ENCODE measurements around the gene CRYL1. TPM values are rescaled to one million over a fixed set of nuclear protein-coding genes. Genes with fewer than 3 reads are reported as not detected.

Gene CRYL1
- total RNA-seq, 2 donors from 2014 or later, result 64.6 to 144 TPM

DNA sequence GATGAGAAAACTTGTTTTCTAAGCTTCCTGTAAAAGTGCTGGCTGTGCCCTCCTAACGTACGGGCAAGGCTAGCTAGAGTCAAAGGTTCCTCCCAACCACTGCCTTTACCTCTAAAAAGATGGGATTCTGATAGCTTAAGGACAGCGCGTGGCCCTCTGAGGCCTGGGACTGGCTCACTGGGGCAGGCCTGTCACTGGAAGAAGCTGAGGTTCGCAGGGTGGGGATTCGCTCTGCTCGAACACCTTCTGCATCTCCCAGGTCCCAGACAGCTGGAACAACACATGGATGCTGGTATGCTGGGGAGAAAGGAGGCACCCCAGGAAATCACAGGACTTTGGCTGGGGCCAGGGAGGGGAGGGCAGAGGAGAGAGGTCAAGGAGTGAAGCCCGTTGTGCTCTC lies 53.1 kb downstream of the CRYL1 start:
- H3K27ac ChIP-seq, result no peak overlapping the region
- H3K27me3 ChIP-seq, result no peaks in the 10 kb centered on the region
- no peaks in the 10 kb centered on the region for H3K36me3 ChIP-seq
- intact Hi-C loops (cut with DNase I), result no loop called here
- no peak overlapping the region for H3K9ac ChIP-seq (ENCODE audit: low read depth in 2 of 2, low read length in 2 of 2)
- H3K9me3 ChIP-seq, result no peaks in the 10 kb centered on the region
- DNase-seq, result no peak
- H3K4me1 ChIP-seq, result no peaks in the 10 kb centered on the region
- TF ChIP-seq, protein P1, sequence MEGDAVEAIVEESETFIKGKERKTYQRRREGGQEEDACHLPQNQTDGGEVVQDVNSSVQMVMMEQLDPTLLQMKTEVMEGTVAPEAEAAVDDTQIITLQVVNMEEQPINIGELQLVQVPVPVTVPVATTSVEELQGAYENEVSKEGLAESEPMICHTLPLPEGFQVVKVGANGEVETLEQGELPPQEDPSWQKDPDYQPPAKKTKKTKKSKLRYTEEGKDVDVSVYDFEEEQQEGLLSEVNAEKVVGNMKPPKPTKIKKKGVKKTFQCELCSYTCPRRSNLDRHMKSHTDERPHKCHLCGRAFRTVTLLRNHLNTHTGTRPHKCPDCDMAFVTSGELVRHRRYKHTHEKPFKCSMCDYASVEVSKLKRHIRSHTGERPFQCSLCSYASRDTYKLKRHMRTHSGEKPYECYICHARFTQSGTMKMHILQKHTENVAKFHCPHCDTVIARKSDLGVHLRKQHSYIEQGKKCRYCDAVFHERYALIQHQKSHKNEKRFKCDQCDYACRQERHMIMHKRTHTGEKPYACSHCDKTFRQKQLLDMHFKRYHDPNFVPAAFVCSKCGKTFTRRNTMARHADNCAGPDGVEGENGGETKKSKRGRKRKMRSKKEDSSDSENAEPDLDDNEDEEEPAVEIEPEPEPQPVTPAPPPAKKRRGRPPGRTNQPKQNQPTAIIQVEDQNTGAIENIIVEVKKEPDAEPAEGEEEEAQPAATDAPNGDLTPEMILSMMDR (IDR thresholded peaks at IDR 0.05), result no peak
- H3K4me3 ChIP-seq, result no peak overlapping the region

DNA sequence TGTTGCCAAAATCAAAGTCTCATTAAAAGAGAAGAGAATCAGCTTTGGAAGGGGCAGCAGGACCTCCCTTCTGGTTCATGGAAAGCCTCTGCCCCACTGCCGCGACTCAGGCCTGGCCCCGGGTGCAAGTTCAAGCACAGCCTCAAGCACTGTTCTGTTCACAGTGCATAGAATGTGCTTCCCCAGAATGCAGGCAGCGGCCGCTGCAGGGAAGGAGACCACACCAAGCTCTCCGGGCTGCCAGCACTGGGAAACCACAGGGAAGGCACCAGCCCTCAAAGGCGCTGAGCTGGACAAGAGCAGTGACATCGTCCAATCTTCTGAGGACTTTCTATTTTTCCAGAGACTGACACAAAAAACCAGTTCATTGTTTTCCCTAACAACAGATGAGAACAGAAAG lies 55.5 kb downstream of the CRYL1 start:
- Histone ChIP-seq H3K4me1 (no peaks in the 10 kb centered on the region), H3K27ac (no peak overlapping the region), H3K9me3 (no peaks in the 10 kb centered on the region), H3K27me3 (no peaks in the 10 kb centered on the region), H3K9ac (ENCODE audit: low read depth in 2 of 2, low read length in 2 of 2) (no peak overlapping the region), H3K36me3 (no peaks in the 10 kb centered on the region), H3K4me3 (no peak overlapping the region)
- TF ChIP-seq, protein P1 (IDR thresholded peaks at IDR 0.05), result no peak
- intact Hi-C loops (cut with DNase I), result no loop called here
- DNase-seq, result no peak

DNA sequence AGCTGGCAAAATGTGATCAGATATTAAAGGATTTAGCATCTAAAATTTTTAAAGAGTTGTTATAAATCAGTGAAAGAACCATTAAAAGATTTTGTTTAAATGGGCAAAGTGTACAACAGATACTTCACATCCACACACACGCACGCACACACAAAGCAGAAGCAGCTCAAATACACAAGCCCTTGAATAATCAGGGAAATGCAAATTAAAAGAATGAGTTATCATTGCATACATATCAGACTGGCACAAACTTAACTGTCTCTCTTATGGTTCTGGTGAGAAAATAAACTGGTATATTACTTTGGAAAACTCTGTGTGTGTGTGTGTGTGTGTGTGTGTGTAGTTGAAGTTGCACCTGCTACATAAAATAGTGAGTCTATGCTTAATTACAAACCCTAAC lies 59.3 kb downstream of the CRYL1 start:
- H3K36me3 ChIP-seq, result no peaks in the 10 kb centered on the region
- no peaks in the 10 kb centered on the region for H3K4me1 ChIP-seq
- intact Hi-C loops (cut with DNase I), result no loop called here
- no peaks in the 10 kb centered on the region for H3K27me3 ChIP-seq
- no peak overlapping the region for H3K27ac ChIP-seq
- no peaks in the 10 kb centered on the region for H3K9me3 ChIP-seq
- TF ChIP-seq, protein P1 (IDR thresholded peaks at IDR 0.05), result no peak
- H3K9ac ChIP-seq (ENCODE audit: low read depth in 2 of 2, low read length in 2 of 2), result no peak overlapping the region
- no peak for DNase-seq
- H3K4me3 ChIP-seq, result no peak overlapping the region

DNA sequence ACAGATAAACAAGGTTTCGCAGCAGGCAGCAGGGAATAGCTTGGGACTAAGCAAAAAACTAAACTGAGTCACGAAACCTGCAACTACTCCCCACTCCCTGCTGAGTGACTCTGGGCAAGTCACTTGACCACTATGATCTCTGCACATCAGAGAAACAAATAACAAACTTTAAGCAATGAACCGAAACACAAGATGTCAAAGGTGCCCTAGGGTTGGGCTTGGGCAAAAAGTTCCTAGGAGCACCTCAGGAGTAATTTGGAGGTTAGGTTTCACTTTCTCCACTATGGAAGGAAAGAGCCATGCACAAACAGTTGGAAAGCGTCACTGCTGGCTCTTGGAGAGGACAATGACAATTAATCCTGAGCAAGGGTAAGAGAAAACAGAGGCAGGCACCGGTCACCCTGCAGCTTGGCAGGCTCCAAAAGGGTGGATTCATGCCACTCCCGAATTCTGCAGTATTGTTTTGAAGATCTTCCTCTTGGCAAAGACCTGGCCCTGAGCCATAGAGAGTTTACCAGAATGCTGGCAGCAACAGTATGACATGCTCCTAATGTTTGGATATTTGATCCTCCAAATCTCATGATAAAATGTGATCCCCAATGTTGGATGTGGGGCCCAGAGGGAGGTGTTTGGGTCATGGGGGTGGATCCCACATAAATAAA lies 60.3 kb downstream of the CRYL1 start:
- Histone ChIP-seq H3K9me3 (no peaks in the 10 kb centered on the region), H3K27ac (no peak overlapping the region), H3K27me3 (no peaks in the 10 kb centered on the region), H3K36me3 (no peaks in the 10 kb centered on the region), H3K4me1 (no peaks in the 10 kb centered on the region), H3K9ac (ENCODE audit: low read depth in 2 of 2, low read length in 2 of 2) (no peak overlapping the region), H3K4me3 (no peak overlapping the region)
- TF ChIP-seq, protein P1 (IDR thresholded peaks at IDR 0.05), result no peak
- intact Hi-C loops (cut with DNase I), result no loop called here
- DNase-seq, result peak; percentile 33

DNA sequence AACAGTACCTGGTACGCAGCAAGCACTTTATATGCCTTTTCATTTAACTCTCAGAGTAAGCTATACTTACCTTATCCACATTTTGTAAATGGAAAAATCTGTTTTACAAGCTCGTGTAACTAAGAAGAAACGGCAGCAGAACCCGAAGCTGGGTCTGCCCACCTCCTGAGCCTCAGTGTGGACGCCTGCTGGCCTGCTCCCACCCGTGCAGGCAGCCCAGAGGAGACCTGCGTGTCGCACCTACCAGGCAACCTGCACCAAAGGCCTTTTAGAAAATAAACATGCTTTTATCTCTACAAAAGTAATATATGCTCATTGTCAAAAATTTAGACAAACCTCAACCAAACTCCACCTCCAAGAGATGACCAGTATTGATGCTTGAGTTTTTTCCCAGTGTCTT lies 62.7 kb downstream of the CRYL1 start:
- intact Hi-C loops (cut with DNase I), result no loop called here
- no peaks in the 10 kb centered on the region for H3K36me3 ChIP-seq

More for the DNA sequence above, 62.7 kb downstream of the CRYL1 start:
- Histone ChIP-seq H3K4me3 (no peak overlapping the region), H3K9me3 (no peaks in the 10 kb centered on the region), H3K27ac (no peak overlapping the region), H3K27me3 (no peaks in the 10 kb centered on the region), H3K9ac (ENCODE audit: low read depth in 2 of 2, low read length in 2 of 2) (no peak overlapping the region), H3K4me1 (no peaks in the 10 kb centered on the region)
- TF ChIP-seq, protein P1 (IDR thresholded peaks at IDR 0.05), result no peak
- DNase-seq, result no peak

Measured in colonic mucosa (tissue), 4 donors.